Activated gamma-delta T cell (primary cell): ENCODE measurements around the gene PPM1F.

Source experiments
- DNase-seq: peaks from one replicate; lab custom pipeline; 2025; lab: John Stamatoyannopoulos, UW

Gene PPM1F

GRCh38 chr22:21975854-21976345 lies 23.3 kb upstream of the PPM1F start:
- DNase-seq = no peak

GRCh38 chr22:21975273-21975672 lies 22.6 kb upstream of the PPM1F start:
- DNase-seq = no peak

GRCh38 chr22:21974058-21974649 lies 21.5 kb upstream of the PPM1F start:
- no peak for DNase-seq

GRCh38 chr22:21972806-21973205 lies 20.2 kb upstream of the PPM1F start:
- DNase-seq = no peak

- peak; percentile 19 for DNase-seq
These were observed 19.7 kb upstream of the PPM1F start for GRCh38 chr22:21972293-21972779.

DNA sequence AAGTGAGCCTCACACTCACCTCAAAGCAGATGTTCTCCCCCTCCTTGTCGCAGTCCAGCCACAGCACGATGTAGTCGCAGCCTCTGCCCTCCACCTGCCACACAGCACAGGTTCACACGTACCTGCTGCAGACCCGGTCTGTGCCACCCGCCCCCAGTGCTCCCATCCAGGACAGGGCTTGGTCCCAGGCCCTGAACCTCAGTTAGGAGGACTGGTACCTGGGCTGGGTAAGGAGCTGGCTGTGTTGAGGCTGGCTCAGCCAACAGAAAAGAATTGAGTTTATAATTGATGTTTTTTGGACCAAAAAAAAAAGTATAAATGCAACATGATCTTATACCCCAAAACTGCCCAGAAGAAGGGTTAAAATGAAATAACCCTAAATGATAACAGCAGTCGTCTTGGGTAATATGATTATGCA lies 19.2 kb upstream of the PPM1F start:
- DNase-seq = no peak

- DNase-seq = no peak
These were observed 18.4 kb upstream of the PPM1F start for GRCh38 chr22:21970800-21971617.

GRCh38 chr22:21970037-21970799 lies 17.6 kb upstream of the PPM1F start:
- DNase-seq = no peak

DNA sequence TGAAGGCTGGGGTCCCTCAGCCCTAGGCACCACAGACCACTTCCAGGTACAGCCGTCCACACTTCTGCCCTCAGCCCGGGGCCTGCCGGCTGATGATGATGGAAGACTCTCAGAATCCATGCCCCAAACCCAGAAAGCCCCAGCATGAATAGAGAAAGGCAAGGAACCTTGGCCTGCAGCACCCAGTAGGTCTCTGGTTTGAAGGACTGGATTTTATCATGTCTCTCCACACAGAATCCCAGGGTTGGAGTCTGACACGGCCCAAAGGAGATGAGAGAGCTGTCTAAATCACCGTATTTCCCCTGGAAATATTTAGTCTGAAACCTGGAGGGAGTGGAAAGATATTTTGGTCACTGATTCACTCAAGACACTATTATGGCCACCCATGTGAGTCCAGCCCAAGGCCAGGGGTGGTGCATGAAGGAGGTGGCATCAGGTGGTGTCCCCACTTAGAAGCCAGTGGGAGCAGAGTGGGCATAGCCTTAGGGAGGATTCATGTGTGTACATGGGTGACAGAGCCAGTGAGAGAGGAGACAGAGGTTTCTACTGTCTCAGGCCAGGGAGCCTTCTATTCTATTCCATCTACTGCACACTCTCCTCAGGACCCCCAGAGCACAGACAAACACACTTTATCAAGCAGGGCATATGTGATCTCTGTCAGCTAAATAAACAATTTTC lies 15.9 kb upstream of the PPM1F start:
- DNase-seq = no peak

DNA sequence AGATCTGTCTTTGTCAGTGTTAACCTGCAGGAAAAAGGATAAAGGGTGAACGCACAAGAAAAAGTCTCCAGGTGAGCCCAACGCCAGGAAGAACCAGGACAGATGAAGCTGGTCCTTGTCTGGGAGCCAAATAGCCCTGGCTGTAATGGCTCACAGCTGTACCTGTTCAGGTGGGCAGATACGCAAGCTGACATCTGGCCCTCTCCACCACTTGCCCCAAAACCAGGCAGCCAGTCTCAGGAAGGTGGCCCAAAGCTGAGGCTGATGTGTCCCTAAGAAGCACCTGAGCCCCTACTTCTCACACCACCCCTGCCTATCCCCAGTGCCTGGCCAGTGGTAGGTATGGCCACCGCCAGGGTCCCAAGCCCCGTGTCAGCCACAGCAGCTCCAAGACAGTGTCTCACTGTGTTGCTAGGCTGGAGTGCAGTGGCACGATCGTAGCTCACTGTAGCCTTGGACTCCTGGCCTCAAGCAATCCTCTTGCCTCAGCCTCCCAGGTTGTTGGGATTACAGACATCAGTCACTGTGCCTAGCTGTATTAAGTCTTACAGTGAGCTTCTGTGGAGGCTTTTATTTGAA lies 15.1 kb upstream of the PPM1F start:
- no peak for DNase-seq

GRCh38 chr22:21966643-21967516 lies 14.2 kb upstream of the PPM1F start:
- DNase-seq = no peak

DNA sequence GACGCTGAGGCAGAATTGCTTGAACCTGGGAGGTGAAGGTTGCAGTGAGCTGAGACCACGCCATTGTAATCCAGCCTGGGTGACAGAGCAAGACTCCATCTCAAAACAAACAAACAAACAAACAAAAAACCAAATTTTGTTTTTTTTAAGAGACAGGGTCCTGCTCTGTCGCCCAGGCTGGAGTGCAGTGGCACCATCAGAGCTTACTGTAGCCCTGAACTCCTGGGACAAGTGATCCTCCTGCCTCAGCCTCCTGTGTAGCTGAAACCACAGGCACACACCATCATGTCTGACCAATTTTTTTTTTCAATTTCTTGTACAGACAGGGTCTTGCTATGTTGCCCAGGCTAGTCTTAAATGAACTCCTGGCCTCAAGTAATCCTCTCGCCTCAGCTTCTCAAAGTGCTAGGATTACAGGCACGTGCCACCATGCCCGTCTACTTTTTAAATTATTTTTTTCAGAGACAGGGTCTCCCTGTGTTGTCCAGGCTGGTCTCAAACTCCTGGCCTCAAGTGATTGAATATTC lies 13.2 kb upstream of the PPM1F start:
- no peak for DNase-seq

GRCh38 chr22:21964918-21965484 lies 12.4 kb upstream of the PPM1F start:
- no peak for DNase-seq

DNA sequence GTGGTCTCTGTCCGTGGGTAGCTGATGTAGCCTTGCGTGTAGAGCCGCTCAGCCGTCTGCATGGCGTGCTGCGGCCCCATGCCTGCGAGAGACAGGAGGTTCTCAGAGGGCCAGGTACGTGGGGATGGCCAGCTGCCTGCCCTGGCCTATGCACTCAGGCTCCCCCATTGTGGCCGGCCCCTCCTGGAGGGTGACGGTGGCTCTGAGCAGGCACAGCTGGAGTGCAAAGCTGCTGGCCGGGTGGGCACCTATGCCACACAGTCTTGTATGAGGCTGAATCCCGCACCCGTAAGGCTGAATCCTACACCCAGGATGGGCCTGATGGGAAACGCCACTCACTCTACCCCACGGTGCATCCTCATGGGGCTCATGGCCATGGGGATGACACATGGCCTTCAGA lies 11.6 kb upstream of the PPM1F start:
- no peak for DNase-seq

DNA sequence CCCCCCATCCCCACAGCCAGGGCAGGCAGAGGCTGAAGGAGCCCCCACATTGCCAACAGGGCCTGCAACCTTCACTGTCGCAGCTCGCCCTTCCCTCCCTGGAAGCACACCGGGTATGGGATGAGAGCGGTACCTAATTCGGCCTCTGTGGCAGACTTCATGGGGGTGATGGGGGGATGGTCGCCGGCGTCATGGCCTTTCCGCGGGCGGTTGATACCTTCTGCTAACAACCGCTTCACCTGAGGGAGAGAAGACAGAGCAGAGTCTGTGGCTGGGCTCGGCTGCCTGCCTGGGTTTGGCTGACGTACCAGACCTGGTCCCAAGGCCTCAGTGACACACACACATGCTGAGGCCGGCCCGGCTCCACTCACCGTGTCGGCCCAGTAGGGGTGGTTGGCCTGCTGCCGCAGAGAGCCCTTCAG lies 11.2 kb upstream of the PPM1F start:
- DNase-seq = no peak

DNA sequence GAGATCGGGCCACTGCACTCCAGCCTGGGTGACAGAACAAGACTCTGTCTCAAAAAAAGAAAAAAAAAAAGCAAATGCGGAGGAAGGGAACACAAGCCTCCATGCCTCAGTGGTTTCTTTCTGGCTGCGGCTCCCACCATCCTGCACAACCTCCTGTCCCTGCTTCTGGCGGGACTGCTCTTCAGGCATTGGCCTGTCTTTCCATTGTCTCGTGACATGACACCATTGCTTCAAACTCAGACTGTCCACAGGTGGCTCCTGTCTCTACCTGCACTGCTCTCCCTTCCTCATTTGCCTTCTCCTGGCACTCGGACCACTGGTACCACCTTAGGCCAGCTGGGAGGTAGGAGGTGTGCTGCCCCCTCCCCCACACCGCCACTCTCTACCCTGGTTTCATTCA lies 10.6 kb upstream of the PPM1F start:
- DNase-seq = no peak

GRCh38 chr22:21962655-21962949 lies 10.0 kb upstream of the PPM1F start:
- no peak for DNase-seq

DNA sequence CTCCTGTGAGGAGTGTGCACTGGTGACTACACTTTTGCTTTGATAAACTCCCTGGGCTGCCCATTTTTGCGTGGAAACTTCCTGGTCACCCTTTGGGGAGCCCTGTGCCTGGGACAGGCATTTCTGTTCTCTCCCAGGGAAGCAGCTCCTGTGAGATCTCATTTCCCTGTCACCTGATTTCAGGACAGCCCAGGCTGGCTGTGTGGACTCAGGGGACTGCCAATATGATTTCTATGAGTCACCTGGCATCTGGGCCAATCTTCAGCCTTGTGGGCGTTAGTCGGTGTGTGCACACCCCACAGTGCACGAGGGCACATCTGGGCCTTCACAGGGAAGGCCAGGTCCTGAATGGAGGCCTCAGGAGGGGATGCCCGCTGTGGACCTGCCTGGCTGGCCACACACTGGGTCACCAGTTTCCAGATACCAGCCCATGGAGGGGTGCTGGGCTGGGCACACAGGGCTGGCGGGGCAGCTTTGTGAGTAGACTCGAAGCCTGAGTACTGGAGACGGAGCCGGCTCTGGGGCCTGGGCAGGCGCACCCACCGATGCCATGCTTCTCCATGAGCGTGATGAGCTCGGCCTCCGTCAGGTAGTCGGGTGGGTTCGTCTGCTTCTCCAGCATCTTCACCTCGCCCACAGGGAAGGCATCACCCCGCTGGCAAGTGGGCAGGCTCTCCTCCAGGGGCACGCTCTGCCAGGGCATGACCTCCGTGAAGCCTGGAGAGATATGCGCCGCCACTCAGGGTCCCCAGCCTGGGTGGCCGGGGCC lies 9.4 kb upstream of the PPM1F start:
- no peak for DNase-seq

- no peak for DNase-seq
These were observed 8.6 kb upstream of the PPM1F start for GRCh38 chr22:21961127-21961867.
